NCI-H2107 treated with DMSO at 0.1 percent for 48 hours (cell line): ENCODE measurements around the gene CAMTA1.

Experiments used
- DNase-seq: peaks from one replicate; lab custom pipeline; 2025; ENCODE audit not compliant: unreplicated experiment; lab: John Stamatoyannopoulos, UW

Gene CAMTA1

GRCh38 chr1:7632681-7633080, 847.4 kb downstream of the CAMTA1 start:
- no peak for DNase-seq

GRCh38 chr1:7633506-7634245, 848.4 kb downstream of the CAMTA1 start:
- no peak for DNase-seq

- no peak for DNase-seq
Measured at GRCh38 chr1:7634546-7635240, 849.4 kb downstream of the CAMTA1 start.

- DNase-seq = no peak
Measured at GRCh38 chr1:7636795-7637526, 851.7 kb downstream of the CAMTA1 start.

GRCh38 chr1:7638078-7638477, 852.8 kb downstream of the CAMTA1 start:
- DNase-seq = no peak

- DNase-seq = no peak
Measured at GRCh38 chr1:7639435-7640131, 854.3 kb downstream of the CAMTA1 start.

- no peak for DNase-seq
Measured at GRCh38 chr1:7640350-7640749, 855.1 kb downstream of the CAMTA1 start.

- DNase-seq = no peak
Measured at GRCh38 chr1:7640920-7641585, 855.8 kb downstream of the CAMTA1 start.

- no peak for DNase-seq
Measured at GRCh38 chr1:7641587-7642417, 856.5 kb downstream of the CAMTA1 start.

- DNase-seq = no peak
Measured at GRCh38 chr1:7642418-7642704, 857.1 kb downstream of the CAMTA1 start.

GRCh38 chr1:7642781-7643529, 857.7 kb downstream of the CAMTA1 start:
- DNase-seq = no peak

- no peak for DNase-seq
Measured at GRCh38 chr1:7643530-7643929, 858.3 kb downstream of the CAMTA1 start.

- no peak for DNase-seq
Measured at GRCh38 chr1:7644086-7644485, 858.8 kb downstream of the CAMTA1 start.

GRCh38 chr1:7644961-7645750, 859.9 kb downstream of the CAMTA1 start:
- DNase-seq = no peak

- no peak for DNase-seq
Measured at GRCh38 chr1:7645751-7646048, 860.4 kb downstream of the CAMTA1 start.

- no peak for DNase-seq
Measured at GRCh38 chr1:7646164-7646563, 860.9 kb downstream of the CAMTA1 start.

GRCh38 chr1:7646981-7647901, 862.0 kb downstream of the CAMTA1 start:
- DNase-seq = no peak
